ENCODE data around the gene TMEM201.
"Not testable (repeated sequence)": the region's sequence is repeated elsewhere in the genome, so short reads cannot be mapped to it uniquely, and the experiment has no call there.

TMEM201 gene

GRCh38 chr1:9621032-9621431 is 32.3 kb downstream of the TMEM201 start:
- no peak for DNase-seq (ENCODE audit: low read depth, low spot score)

- no peak for DNase-seq (ENCODE audit: low read depth, low spot score)
Measured at GRCh38 chr1:9624081-9624480, 35.4 kb downstream of the TMEM201 start.

GRCh38 chr1:9625030-9625429 is 36.3 kb downstream of the TMEM201 start:
- not testable (repeated sequence) for DNase-seq (ENCODE audit: low read depth, low spot score)

- DNase-seq (ENCODE audit: low read depth, low spot score) = no peak
Measured at GRCh38 chr1:9626201-9626608, 37.5 kb downstream of the TMEM201 start.

GRCh38 chr1:9628541-9629444 is 40.1 kb downstream of the TMEM201 start:
- no peak for DNase-seq (ENCODE audit: low read depth, low spot score)

GRCh38 chr1:9629445-9630201 is 40.9 kb downstream of the TMEM201 start:
- no peak for DNase-seq (ENCODE audit: low read depth, low spot score)

- no peak for DNase-seq (ENCODE audit: low read depth, low spot score)
Measured at GRCh38 chr1:9630331-9631111, 41.8 kb downstream of the TMEM201 start.

- no peak for DNase-seq (ENCODE audit: low read depth, low spot score)
Measured at GRCh38 chr1:9631613-9632012, 42.9 kb downstream of the TMEM201 start.

GRCh38 chr1:9633493-9633892 is 44.8 kb downstream of the TMEM201 start:
- DNase-seq (ENCODE audit: low read depth, low spot score) = no peak

- DNase-seq (ENCODE audit: low read depth, low spot score) = no peak
Measured at GRCh38 chr1:9634582-9634981, 45.9 kb downstream of the TMEM201 start.

- DNase-seq (ENCODE audit: low read depth, low spot score) = no peak
Measured at GRCh38 chr1:9639227-9639626, 50.5 kb downstream of the TMEM201 start.

- DNase-seq (ENCODE audit: low read depth, low spot score) = no peak
Measured at GRCh38 chr1:9643351-9644256, 54.9 kb downstream of the TMEM201 start.

GRCh38 chr1:9646037-9646436 is 57.3 kb downstream of the TMEM201 start:
- DNase-seq (ENCODE audit: low read depth, low spot score) = no peak

GRCh38 chr1:9648171-9648570 is 59.5 kb downstream of the TMEM201 start:
- DNase-seq (ENCODE audit: low read depth, low spot score) = no peak

- DNase-seq (ENCODE audit: low read depth, low spot score) = no peak
Measured at GRCh38 chr1:9649769-9650168, 61.1 kb downstream of the TMEM201 start.

- no peak for DNase-seq (ENCODE audit: low read depth, low spot score)
Measured at GRCh38 chr1:9651220-9651564, 62.5 kb downstream of the TMEM201 start.

- DNase-seq (ENCODE audit: low read depth, low spot score) = no peak
Measured at GRCh38 chr1:9651565-9652378, 63.1 kb downstream of the TMEM201 start, which contains the start of gene PIK3CD. Gene PIK3CD (plus strand): TSS chr1:9651731. CDS start chr1:9710456, 58,725 bp downstream.

GRCh38 chr1:9652379-9653209 is 63.9 kb downstream of the TMEM201 start:
- DNase-seq (ENCODE audit: low read depth, low spot score) = no peak

- DNase-seq (ENCODE audit: low read depth, low spot score) = no peak
Measured at GRCh38 chr1:9653210-9653490, 64.4 kb downstream of the TMEM201 start.
